ENCODE data around the gene IL17B. TPM values are rescaled to one million over a fixed set of nuclear protein-coding genes. Genes with fewer than 3 reads are reported as not detected.
A peak's percentile ranks its signal among the peaks of the same experiment; 100 is the strongest.

Gene IL17B
- total and polyA plus RNA-seq, 9 of the 15 experiments (the other 6 are each of a cell fraction or from before 2014, with no cell fraction given): 0.28 to 2.6 (median 0.53) TPM; not detected in 2

GRCh38 chr5:149357370-149358293 is 21.5 kb downstream of the IL17B start, which contains the start of gene PCYOX1L (continued):
- no peak for TF ChIP-seq CHD7 (IDR thresholded peaks at IDR 0.05; ENCODE audit: low read depth, low read length)
- no peak for TF ChIP-seq ZNF3 (CRISPR knock-in tag; IDR thresholded peaks at IDR 0.05)
- no peak for TF ChIP-seq ETV6 (IDR thresholded peaks at IDR 0.05; ENCODE audit: borderline replicate concordance in 1 of 2, low read depth in 2 of 2, low read length in 1 of 2)
- TF ChIP-seq ETV6 (CRISPR knock-in tag; IDR thresholded peaks at IDR 0.05; ENCODE audit: borderline replicate concordance): no peak
- peak; percentile 73 for TF ChIP-seq PCBP1 (IDR thresholded peaks at IDR 0.05; ENCODE audit: low read depth, low read length, poor library complexity, severe bottlenecking)
- no peak; the same call in 1 of the 2 replicates for TF ChIP-seq CEBPZ (IDR thresholded peaks at IDR 0.05; ENCODE audit: borderline replicate concordance, low read depth, low read length)
- TF ChIP-seq C11orf30 (IDR thresholded peaks at IDR 0.05; ENCODE audit: low read depth): peak; percentile 99
- no peak for TF ChIP-seq HNRNPK (IDR thresholded peaks at IDR 0.05; ENCODE audit: low read depth, low read length, poor library complexity, severe bottlenecking)
- TF ChIP-seq, protein P1, sequence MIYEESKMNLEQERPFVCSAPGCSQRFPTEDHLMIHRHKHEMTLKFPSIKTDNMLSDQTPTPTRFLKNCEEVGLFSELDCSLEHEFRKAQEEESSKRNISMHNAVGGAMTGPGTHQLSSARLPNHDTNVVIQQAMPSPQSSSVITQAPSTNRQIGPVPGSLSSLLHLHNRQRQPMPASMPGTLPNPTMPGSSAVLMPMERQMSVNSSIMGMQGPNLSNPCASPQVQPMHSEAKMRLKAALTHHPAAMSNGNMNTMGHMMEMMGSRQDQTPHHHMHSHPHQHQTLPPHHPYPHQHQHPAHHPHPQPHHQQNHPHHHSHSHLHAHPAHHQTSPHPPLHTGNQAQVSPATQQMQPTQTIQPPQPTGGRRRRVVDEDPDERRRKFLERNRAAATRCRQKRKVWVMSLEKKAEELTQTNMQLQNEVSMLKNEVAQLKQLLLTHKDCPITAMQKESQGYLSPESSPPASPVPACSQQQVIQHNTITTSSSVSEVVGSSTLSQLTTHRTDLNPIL (CRISPR knock-in tag; IDR thresholded peaks at IDR 0.05): no peak

All from K562 (cell line).